ENCODE results near the gene RIPOR3.
"Not testable (repeated sequence)": the region's sequence is repeated elsewhere in the genome, so short reads cannot be mapped to it uniquely, and the experiment has no call there.

The RIPOR3 gene

DNA sequence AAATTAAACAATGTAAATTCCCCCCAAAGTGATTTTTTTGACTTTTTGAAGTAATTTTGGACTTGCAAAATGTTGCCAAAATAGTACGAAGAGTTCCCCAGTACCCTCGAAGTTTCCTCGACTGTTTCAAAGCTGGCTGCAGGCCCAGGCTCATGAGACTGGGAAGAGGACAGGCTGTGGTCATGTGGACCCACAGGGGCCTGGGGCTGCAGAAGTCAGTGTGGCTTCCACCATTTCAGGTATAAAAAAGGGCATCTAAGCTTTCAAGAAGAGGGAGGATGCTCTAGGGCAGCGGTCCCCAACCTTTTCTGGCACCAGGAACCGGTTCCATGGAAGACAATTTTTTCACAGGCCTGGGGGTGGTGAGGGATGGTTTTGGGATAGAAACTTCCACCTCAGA, 106.1 kb downstream of the RIPOR3 start:
- no peak for DNase-seq

DNA sequence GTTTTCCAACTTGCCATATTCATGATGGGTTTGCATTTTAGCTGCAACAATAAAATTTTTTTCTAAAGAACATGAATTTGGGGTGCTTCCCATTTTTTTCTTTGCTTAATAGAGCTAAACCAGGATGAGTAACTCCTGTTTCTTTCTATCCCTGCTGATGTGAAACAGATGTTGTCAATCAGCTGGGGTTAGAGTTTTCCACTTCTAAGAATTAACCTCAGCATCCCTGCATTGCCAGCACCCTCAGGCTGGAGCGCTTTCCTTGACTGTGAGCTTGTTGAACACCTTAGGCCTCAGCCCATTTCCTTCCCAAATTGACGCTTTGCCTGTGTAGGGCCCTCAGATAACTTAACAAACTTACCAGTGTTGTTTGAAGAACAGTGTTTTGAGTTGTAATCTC, 106.7 kb downstream of the RIPOR3 start:
- no peak for DNase-seq

DNA sequence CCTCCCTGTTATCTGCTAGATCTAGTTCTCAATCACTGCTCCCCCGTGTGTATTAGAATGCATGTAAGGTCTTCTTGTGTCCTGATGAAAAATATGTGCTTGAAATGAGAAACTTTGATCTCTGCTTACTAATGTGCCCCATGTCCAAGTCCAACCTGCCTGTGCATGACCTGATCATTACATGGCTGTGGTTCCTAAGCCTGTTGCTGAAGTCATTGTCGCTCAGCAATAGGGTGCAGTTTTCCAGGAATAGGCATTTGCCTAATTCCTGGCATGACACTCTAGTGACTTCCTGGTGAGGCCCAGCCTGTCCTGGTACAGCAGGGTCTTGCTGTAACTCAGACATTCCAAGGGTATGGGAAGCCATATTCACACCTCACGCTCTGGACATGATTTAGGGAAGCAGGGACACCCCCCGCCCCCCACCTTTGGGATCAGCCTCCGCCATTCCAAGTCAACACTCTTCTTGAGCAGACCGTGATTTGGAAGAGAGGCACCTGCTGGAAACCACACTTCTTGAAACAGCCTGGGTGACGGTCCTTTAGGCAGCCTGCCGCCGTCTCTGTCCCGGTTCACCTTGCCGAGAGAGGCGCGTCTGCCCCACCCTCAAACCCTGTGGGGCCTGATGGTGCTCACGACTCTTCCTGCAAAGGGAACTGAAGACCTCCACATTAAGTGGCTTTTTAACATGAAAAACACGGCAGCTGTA, 107.7 kb downstream of the RIPOR3 start:
- no peak for DNase-seq

DNA sequence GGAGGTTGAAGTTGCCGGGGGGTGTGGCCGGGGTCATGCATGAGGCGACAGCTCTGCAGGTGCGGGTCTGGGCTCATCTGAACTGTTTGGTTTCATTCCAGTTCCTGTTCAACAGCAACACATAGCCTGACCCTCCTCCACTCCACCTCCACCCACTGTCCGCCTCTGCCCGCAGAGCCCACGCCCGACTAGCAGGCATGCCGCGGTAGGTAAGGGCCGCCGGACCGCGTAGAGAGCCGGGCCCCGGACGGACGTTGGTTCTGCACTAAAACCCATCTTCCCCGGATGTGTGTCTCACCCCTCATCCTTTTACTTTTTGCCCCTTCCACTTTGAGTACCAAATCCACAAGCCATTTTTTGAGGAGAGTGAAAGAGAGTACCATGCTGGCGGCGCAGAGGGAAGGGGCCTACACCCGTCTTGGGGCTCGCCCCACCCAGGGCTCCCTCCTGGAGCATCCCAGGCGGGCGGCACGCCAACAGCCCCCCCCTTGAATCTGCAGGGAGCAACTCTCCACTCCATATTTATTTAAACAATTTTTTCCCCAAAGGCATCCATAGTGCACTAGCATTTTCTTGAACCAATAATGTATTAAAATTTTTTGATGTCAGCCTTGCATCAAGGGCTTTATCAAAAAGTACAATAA, 108.6 kb downstream of the RIPOR3 start:
- DNase-seq = no peak

DNA sequence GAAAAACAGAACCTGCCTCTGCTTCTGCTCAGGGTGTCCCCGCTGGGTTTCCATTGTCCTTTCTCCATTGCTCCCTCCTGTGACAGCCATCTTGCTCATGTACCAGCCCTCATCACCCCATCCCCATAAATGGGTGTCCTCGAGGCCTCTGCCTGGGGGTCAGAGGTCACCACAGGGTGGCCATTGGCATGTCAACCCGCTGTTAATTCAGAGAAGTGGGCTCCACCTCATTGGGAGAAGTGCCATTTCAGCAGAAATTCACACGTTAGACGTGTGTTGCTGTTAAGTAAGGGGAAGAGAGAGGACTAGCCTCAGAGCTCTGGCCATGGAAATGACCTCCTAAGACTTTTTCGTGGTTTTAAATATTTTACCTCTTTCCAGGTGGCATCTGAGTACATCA, 109.2 kb downstream of the RIPOR3 start:
- no peak for DNase-seq

DNA sequence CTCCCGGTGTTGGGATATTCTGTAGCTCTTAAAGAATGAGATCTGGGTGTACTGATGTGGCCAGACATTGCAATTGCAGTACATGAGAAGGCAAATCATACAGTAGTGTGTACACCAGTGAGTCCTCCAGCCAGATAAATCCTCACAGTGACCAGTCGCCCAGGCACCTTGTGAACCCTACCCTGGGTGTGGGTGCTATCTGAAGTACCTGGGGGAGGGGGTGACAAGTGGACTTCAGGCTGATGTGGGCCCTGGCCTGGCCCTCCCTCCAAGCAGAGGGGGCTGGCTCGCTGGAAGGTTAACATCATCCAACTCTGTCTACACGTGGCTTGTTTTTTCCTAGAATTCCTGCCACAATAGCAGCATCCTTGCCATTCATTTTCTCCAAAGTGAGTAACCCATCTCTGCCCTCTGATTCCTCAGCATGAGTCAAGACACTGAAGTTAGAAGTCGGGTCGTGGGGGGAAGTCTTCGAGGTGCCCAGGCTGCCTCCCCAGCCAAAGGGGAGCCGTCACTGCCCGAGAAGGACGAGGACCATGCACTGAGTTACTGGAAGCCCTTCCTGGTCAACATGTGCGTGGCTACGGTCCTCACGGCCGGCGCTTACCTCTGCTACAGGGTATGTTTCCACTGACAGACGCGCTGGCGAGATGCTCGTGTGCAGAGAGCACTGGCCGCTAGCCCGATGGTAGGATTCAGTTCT, 110.3 kb downstream of the RIPOR3 start:
- no peak for DNase-seq

DNA sequence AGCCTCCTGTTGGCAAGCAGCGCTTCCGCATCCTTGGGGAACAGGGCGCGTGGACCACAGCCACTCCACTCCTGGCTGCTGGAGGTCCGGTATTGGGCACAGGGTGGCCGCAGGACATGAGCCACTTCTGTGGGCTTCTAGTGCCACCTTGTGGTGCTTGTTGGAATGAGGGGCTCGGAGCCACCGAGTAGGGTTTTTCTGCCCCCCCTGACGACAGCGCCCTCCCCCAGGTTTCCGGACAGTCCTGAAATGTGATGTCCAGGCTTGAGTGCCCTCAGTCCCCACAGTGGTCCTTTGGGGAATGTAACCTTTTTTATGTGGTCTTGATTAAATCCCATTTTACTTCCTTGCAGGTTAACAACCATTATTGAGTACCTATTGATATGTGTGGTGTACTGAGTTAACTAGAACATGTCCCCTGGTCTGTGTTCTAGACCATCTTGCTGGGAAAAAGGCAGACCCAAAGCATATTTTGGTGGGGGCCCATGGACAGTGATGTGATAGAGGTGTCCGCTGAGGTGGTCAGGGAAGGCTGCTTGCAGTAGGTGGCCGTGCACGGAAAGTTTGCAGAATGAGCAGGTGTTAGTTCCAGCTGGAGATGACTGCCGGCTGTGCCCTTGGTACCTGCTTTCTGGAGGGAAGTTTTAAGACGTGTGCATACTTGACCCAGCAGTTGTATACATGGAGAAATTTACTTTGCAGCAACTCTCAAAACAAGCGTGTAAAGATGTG, 111.2 kb downstream of the RIPOR3 start:
- no peak for DNase-seq

DNA sequence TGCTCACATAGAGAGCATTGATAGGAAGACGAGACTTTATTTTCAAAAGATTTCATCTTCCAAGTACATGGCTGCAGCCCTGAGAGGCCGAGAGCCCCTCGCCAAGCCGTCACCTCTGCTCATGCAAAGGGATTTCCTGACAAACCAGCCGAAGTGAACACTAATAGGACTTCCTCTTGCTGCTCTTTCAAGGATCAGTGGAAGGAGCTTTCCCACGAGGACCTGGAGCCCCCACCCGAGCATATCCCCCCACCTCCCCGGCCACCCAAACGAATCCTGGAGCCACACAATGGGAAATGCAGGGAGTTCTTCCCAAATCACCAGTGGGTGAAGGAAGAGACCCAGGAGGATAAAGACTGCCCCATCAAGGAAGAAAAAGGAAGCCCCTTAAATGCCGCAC, 111.8 kb downstream of the RIPOR3 start:
- DNase-seq = no peak

DNA sequence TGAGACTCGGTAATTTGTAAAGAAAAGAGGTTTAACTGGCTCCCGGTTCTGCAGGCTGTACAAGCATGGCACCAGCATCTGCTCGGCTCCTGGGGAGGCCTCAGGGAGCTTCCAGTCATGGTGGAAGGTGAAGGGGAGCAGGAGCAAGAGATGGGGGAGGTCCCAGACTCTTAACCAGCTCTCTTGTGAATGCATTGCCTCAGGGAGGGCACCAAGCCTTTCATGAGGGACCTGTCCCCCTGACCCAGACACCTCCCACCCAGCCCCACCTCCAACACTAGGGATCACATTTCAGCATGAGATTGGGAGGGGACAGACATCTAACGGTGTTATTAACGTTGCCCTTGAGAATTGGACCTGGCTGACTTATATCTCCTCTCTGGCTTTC, 112.6 kb downstream of the RIPOR3 start:
- no peak for DNase-seq

DNA sequence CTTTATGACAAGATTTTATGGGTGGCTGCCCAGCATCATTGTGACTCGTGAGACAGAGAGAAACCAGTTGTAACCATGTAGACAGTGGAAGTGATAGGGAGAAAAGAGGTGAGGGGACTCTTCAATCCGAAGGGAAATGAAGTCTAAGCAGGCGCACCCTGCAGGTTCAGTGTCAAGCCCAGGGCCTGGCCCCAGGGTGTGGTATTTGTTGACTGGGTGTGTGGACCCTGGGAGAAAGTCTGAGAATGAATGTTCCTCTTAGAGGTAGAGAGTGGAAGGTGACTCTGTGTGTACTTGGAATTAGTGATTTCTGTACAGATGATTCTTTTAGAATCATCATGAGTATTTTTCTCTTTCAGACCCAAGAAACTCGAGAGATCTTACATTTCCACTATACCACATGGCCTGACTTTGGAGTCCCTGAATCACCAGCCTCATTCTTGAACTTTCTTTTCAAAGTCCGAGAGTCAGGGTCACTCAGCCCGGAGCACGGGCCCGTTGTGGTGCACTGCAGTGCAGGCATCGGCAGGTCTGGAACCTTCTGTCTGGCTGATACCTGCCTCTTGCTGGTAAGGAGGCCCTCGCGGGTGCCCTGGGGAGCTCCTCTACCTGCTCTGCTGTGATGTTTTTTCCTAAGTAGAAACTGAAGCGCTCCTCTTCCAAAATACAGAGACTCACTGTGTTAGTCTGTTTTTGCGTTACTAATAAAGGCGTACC, 113.1 kb downstream of the RIPOR3 start:
- DNase-seq = no peak

DNA sequence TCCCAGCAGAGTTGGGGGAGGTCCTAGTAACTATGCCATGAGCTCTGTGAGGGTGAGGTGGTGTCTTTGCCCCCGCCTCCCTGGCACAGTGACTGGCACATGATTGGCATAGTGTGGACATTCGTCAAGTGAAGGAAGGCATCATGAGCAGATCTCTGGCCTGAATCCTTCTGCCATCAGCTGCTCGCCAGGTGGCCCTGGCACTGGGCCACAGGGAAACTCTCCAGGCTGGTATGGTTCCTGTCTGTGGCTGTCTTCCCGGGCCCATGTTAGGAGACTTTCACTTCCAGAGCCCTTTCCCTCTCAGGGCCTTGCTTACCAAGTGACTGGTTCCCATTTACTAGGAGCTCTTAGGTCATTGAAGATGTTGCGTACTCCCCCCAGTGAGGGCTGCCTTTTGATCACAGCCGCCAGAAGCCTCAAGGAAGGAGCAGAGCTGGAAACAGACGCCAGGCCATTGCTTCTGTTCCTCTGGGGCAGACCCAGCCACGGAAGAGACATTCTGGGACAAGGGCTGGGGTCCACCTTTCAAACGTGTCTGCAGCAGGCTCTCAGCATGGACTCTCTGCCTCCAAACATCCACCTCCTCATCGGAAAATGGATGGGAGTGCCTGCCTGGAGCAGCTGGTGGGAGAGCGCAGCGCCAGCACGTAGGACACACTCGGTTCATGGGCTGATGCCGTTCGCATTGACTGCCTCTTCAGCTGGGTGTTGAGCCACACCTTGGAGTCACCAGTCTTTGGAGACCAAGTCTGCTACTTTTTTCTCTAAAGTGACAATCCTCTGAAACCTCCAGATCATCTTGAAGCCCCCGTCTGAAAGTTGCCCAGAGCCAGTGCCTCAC, 113.9 kb downstream of the RIPOR3 start:
- DNase-seq = peak; percentile 19

DNA sequence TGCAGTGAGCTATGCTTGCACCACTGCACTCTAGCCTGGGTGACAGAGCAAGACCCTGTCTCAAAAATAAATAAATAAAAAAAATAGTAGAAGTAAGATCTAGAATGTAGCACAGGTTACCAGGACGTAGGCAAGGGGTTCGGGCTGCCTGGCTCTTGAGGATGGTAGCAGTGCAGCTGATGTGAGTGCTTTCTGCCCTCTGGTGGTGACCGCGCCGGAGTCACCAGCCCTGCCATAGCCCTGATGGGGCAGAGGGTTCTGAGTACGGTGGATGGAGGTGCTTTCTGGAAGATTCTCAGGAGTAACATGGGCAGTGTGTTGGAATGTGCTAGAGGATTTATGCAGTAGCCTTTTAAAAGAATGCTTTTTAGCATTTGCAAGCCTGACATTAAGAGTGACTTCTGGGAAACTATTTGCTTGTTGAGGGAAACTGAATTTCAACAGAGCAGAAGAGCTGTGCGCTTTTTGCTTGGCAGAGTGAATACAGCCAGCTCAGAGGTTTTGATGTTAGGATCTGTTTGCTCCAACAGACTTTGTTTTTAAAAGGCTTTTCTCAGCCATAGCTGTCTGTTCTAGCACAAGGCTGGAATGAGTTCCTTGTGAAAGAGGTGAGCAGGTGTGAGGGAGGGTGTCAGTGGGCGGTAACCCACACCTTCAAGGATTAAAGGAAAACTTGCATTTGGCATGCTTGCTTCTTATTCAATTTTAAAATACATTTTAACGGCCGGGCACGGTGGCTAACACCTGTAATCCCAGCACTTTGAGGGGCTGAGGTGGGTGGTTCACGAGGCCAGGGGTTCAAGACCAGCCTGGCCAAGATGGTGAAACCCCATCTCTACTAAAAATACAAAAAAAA, 115.2 kb downstream of the RIPOR3 start:
- DNase-seq = peak; percentile 40

DNA sequence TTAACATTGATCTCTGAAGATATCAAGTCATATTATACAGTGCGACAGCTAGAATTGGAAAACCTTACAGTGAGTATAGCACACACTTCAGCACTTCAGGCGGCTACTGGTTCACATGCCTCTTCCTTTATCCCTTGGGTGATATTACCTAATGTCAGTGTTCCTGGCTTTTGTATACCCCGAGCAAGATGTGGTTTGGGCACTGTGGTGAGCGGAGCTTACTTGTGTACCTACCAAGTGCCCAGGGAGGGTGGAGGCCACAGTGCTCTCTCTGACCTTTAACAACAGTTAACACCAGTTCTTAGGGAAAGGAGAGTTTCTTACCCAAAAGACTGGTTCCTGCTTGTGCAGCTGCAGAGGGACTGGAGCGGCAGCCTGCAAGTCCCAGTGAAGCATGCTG, 116.8 kb downstream of the RIPOR3 start:
- DNase-seq = no peak

DNA sequence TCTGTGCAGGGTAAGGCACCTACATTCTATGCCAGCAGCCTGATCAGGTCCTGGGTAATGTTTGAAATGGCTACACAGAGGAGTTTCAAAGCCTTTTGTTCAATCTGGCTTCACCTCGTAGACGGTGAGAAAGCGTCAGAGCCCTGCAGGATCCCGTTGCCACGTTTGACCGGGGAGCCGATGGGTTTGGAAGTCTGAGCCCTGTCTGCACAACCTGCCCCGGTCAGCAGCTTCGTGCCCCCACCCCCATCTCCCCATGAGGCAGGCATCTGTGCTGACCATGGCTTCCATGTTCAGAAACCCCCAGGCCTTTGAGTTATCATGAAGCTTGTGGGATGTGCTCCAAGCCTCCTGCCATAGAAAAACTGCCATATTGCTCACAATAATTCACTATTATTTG, 117.2 kb downstream of the RIPOR3 start:
- DNase-seq = no peak

DNA sequence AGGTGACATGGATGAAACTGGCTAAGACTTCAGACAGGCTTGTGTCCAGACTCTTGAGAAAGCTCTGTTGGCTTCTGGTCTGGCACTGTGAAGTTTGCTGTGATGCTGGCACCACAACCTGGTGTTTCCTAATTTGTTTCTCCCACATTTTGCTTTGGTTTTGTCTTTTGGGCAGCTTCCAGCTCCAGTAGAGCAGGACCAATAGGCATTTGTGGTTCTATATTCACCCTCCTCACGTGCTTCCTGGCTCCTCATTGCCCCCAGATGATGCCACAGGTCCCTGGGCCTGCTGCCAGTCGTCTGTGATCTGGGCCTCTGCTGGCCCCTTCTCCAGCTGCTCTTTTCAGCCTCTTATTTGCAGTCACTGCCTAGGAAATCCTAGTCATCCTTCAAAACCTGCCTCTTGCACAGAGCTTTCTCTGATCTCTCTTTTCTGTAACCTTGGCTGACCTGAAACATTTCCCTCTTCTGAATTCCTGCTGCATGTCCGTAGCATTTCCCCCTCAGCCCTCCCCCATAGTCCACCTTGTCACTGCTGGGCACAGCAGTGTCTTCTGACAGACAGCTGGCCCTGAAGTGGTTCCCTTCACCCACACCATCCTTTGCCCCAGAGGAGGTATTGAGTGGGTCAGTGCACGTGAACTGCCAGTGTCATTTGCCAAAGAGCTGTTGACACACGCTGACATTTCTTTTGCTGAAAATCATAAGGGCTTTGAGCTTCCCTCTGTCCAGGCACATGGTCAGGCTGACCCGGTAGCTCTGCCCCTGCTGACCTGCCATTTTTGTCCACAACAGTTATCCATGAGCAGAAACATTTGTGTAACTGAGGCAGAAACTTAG, 118.2 kb downstream of the RIPOR3 start:
- DNase-seq = peak; percentile 75

DNA sequence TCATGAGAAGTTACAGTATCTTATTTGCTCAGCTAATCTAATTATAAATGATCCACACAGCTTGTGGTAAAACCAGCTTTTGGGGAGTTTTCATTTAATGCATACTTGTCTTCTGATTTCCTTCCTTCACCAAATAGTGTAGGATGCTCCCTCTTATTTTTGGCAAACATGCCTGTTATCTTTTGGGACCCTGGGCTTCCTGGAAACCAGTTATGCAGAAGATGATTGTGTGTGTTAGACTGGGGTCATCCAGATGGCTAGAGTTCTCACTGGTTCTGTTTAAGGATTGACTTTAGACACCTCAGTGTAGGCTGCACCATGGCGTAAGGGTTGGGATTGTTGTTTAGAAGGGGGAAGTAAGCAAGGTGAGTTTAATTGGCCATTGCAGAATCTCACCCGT, 119.9 kb downstream of the RIPOR3 start:
- DNase-seq = no peak

DNA sequence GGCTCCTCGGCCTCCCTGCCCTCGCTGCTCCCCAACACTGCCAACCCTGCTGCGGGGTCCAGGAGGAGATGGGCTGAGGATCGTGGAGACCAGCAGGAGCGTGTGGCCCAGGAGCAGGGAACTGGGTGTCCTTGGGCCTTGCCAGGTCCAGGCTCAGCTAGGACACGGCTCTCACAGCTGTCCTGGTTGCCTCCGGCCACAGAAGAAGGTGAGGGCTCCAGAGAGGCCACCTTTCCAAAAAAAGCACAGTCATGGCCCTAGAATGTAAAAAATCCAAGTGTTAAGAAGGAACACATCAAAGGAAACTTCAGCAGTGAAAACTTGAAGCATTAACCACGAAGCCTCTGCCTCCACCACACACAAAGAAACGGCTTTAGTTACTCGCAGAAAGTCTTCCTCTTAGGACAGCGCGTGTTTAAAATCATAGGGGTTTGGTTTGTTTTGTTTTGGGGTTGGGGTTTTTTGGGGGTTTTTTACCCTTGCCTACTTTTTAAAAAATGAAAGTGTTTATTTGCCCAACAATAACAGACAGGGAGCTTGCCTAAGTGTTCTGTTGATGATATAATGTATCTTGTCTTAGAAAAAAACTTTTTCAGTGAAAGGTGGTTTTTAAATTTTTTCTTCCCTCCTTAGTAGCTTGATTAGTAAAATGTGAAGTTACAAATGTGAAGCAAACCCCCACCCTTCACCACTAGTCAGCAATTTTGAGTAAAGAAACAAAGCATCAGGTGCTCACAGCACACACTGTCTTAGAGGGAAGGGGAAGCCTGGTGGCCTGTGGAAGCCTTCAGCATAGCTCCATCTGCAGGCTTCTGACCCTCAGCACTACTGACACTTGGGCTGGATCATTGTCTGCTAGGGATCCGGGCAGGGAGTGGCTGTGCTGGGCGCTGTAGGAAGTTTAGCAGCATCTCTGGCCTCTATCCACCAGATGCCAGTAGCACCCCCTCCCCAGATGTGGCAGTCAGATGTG, 121.2 kb downstream of the RIPOR3 start:
- DNase-seq = no peak

DNA sequence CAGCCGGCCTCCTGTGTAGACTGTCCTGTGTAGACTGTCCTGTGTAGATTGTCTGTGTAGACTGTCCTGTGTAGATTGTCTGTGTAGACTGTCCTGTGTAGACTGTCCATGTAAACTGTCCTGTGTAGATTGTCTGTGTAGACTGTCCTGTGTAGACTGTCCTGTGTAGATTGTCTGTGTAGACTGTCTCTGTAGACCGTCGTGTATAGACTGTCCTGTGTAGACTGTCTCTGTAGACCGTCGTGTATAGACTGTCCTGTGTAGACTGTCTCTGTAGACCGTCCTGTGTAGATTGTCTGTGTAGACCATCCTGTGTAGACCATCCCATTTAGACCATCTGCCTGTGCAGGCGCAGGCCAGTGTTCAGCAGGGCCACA, 121.9 kb downstream of the RIPOR3 start:
- DNase-seq = not testable (repeated sequence)

DNA sequence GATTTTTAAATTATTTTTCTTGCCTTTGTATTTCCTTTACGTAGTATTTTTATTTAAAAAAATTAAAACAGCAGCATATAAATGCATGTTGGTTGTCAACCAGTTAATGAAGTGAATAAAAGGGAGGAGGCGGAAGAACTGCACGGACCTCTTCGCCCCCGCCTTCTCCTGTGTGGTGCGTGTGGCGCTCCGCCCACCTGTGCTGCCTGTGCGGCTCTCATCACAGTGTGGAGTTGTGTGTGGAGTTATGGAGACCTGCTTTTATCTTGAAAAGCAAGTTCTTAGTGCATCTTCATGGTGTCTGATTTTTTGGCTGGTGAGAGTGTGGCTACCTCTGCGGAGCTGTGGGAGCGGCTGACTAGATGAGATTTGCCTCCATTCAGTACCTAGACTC, 122.8 kb downstream of the RIPOR3 start:
- no peak for DNase-seq
